HepG2 (cell line): Measurements from ENCODE around the gene XXYLT1.

Experiments
- CTCF ChIP-seq: sonication (generic); formaldehyde crosslinking; IDR thresholded peaks from 2 replicates; pipeline ENCODE4 v1.5.0; 2020; ENCODE audit warnings: mild to moderate bottlenecking, missing genetic modification reagents, moderate library complexity
- POLR2A ChIP-seq, 2 experiments: IDR thresholded peaks; 2 replicates each; pipeline ENCODE4 v1.6.1; 2011; ENCODE audit warnings: low read depth in 2 of 2, low read length in 2 of 2, mild to moderate bottlenecking in 1 of 2, moderate library complexity in 1 of 2; ENCODE audit not compliant: insufficient read depth in 1 of 2
- PTBP1 ChIP-seq: fragments of 200-400 bp; formaldehyde crosslinking; IDR thresholded peaks from 2 replicates; pipeline ENCODE4 v1.6.1; 2018; ENCODE audit warnings: low read length, low read depth; ENCODE audit not compliant: poor library complexity, severe bottlenecking
- WIZ ChIP-seq: sonication (generic); formaldehyde crosslinking; IDR thresholded peaks from 2 replicates; pipeline ENCODE4 v1.5.1; 2020; ENCODE audit warnings: mild to moderate bottlenecking, missing genetic modification reagents
- ZNF143 ChIP-seq: sonication (generic); formaldehyde crosslinking; IDR thresholded peaks from 2 replicates; pipeline ENCODE4 v1.4.0; 2020; ENCODE audit warnings: missing genetic modification reagents
- ZNF674 ChIP-seq: sonication (generic); formaldehyde crosslinking; IDR thresholded peaks from 2 replicates; pipeline ENCODE4 v1.5.0; 2020; ENCODE audit warnings: low read depth, mild to moderate bottlenecking, missing genetic modification reagents

DNA sequence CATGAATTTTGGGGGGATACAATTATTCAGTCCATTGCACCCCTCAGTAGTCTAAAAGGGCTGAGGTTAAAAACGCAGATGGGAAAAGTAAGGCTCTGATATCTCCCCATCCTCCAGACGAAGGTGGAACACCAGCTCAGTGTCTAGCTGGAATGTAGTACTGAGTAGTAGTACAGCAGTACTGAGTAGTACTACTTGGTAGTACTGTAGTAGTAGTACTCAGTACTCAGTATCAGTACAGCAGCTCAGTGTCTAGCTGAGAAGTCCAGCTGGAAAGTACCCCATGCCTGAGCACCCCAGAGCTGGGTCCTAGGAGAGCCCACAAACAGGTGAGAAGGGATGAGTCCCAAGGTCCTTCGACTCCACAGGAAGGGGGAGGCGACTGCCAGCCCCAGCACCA, 148.7 kb downstream of the XXYLT1 start:
- TF ChIP-seq ZNF674 (no peak), CTCF (CRISPR knock-in tag) (no peak), POLR2A (IDR thresholded peaks at IDR 0.05; ENCODE audit: insufficient read depth in 1 of 2, low read depth in 2 of 2, low read length in 2 of 2) (no peak), ZNF143 (CRISPR knock-in tag) (no peak), PTBP1 (no peak), WIZ (CRISPR knock-in tag) (no peak)
